Psoas muscle (tissue), 8 donors: ENCODE data around the gene HOXB4. TPM values are rescaled to one million over a fixed set of nuclear protein-coding genes. Genes with fewer than 3 reads are reported as not detected.

ENCODE experiments used
- ATAC-seq, 4 donors: fragments of 200-7000 bp; cut with Tn5 transposase; one replicate each; pipeline ENCODE4 v1.9.1; 2020; ENCODE audit warnings: moderate library complexity in 3 of 4, mild to moderate bottlenecking in 2 of 4
- DNase-seq, 2 donors: peaks; one replicate each; pipeline ENCODE4 v3.0.0-alpha.2; 2020
- H3K27ac ChIP-seq: fragments of 200-600 bp; one replicate; pipeline ENCODE4 v1.8.0; 2022
- H3K27me3 ChIP-seq, 3 donors: fragments of 200-600 bp in 1 of 3; one replicate each; pipeline versions ENCODE4 v1.6.1 to v1.8.0; 2013 to 2022; ENCODE audit warnings: low read length in 2 of 3, mild to moderate bottlenecking in 2 of 3, moderate library complexity in 1 of 3; ENCODE audit not compliant: insufficient read depth in 3 of 3
- H3K36me3 ChIP-seq, 2 donors: fragments of 200-600 bp in 1 of 2; one replicate each; pipeline versions ENCODE4 v1.6.1 to v1.8.0; 2013 to 2022; ENCODE audit warnings: low read depth in 1 of 2, mild to moderate bottlenecking in 1 of 2, moderate library complexity in 1 of 2; ENCODE audit not compliant: insufficient read depth in 1 of 2
- H3K4me1 ChIP-seq: fragments of 200-600 bp; one replicate; pipeline ENCODE4 v1.8.0; 2022
- H3K4me3 ChIP-seq: fragments of 200-600 bp; one replicate; pipeline ENCODE4 v1.8.0; 2022; ENCODE audit warnings: mild to moderate bottlenecking
- H3K9me3 ChIP-seq: fragments of 200-600 bp; one replicate; pipeline ENCODE4 v1.8.0; 2022
- WGBS, 3 donors: extraction: QIAGEN DNeasy Blood & Tissue Kit; methylation state at CpG; one replicate each; pipeline versions ENCODE4 v1.1.6 to v1.1.7; 2013; 5-methylcytosine and 5-hydroxymethylcytosine counted together
- intact Hi-C, 2 donors: fragments of 100-400 bp; cut with DNase I; formaldehyde crosslinking; loops; one replicate each; pipeline versions ENCODE4 v1.11.0 to v1.14.2; 2022
- polyA plus RNA-seq, 3 donors: library from polyadenylated mRNA; stranded (reverse); fragments of 200-250 nt; gene quantifications; one replicate each; pipeline ENCODE4 v1.2.3, GENCODE V29; 2013
- total RNA-seq, 4 donors: library from RNA; stranded (reverse); fragmentation: NEBNext Ultra II Directional in 2 of 4; extraction: Animal tissue kit (Norgen Biotek cat#: 25700) in 2 of 4; gene quantifications; one replicate each; pipeline versions ENCODE4 v1.2.1 to v1.2.4, GENCODE V29; 2021 to 2023
- TF ChIP-seq, protein P1 (sequence below): fragments of 200-600 bp; IDR thresholded peaks from one replicate; pipeline ENCODE4 v1.8.0; 2022; ENCODE audit warnings: antibody characterized with exemption
- donor health status: healthy with polysubstance abuse.
- donor health status: DM: no; HTN: no; CAD: no; lungs with moderate emphysema.
- donor health status: Bipolar disorder and iron deficiency.
- donor health status: healthy.
- donor health status: DM: yes; HTN: yes; CAD: no.
- donor health status: DM: no; HTN: no; CAD: no.
- donor health status: DM: no; HTN: no; CAD: no.
- donor health status: DM: yes; HTN: yes; CAD: no.

Gene HOXB4
- total and polyA plus RNA-seq, 7 donors, result 0.38 to 4.0 (median 0.89) TPM

GRCh38 chr17:48528936-48529682 is 49.0 kb downstream of the HOXB4 start:
- no peak overlapping the region for H3K4me3 ChIP-seq
- ATAC-seq (no peak), DNase-seq (no peak)
- WGBS, 3 donors, result 89 to 93% (median 93%) methylated on average over 11 of the region's 11 CpGs
- H3K4me1 ChIP-seq, result no peaks in the 10 kb centered on the region
- intact Hi-C loops, result no loop called here
- TF ChIP-seq, protein P1, sequence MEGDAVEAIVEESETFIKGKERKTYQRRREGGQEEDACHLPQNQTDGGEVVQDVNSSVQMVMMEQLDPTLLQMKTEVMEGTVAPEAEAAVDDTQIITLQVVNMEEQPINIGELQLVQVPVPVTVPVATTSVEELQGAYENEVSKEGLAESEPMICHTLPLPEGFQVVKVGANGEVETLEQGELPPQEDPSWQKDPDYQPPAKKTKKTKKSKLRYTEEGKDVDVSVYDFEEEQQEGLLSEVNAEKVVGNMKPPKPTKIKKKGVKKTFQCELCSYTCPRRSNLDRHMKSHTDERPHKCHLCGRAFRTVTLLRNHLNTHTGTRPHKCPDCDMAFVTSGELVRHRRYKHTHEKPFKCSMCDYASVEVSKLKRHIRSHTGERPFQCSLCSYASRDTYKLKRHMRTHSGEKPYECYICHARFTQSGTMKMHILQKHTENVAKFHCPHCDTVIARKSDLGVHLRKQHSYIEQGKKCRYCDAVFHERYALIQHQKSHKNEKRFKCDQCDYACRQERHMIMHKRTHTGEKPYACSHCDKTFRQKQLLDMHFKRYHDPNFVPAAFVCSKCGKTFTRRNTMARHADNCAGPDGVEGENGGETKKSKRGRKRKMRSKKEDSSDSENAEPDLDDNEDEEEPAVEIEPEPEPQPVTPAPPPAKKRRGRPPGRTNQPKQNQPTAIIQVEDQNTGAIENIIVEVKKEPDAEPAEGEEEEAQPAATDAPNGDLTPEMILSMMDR, result no peak
- H3K36me3 ChIP-seq, result no peaks in the 10 kb centered on the region
- peaks cover 0 to 28% (median 7%) of the 10 kb centered on the region in 3 donors for H3K27me3 ChIP-seq
- no peaks in the 10 kb centered on the region for H3K9me3 ChIP-seq
- H3K27ac ChIP-seq, result no peak overlapping the region

- Histone ChIP-seq H3K36me3 (no peaks in the 10 kb centered on the region), H3K4me3 (no peak overlapping the region), H3K27me3 (peaks cover 0 to 28% (median 7%) of the 10 kb centered on the region in 3 donors), H3K4me1 (no peaks in the 10 kb centered on the region), H3K9me3 (no peaks in the 10 kb centered on the region), H3K27ac (no peak overlapping the region)
- TF ChIP-seq, protein P1, result no peak
- ATAC-seq (no peak), DNase-seq (no peak)
- intact Hi-C loops, result no loop called here
- 61 to 70% (median 67%) methylated on average over 7 of the region's 7 CpGs for WGBS, 3 donors
These were observed 49.8 kb downstream of the HOXB4 start for GRCh38 chr17:48528153-48528935.

- no peaks in the 10 kb centered on the region for H3K4me1 ChIP-seq
- no peak overlapping the region for H3K4me3 ChIP-seq
- H3K36me3 ChIP-seq, result no peaks in the 10 kb centered on the region
- intact Hi-C loops, result no loop called here
- no peaks in the 10 kb centered on the region for H3K9me3 ChIP-seq
- H3K27me3 ChIP-seq, result peaks cover 0 to 28% (median 7%) of the 10 kb centered on the region in 3 donors
- no peak overlapping the region for H3K27ac ChIP-seq
- TF ChIP-seq, protein P1, result no peak
- ATAC-seq (no peak), DNase-seq (no peak)
- WGBS, 3 donors, result 62 to 75% (median 65%) methylated on average over 13 to 14 of the region's 14 CpGs
These were observed 50.6 kb downstream of the HOXB4 start for GRCh38 chr17:48527547-48527932.

GRCh38 chr17:48526608-48527546 is 51.3 kb downstream of the HOXB4 start:
- H3K4me3 ChIP-seq, result peak overlapping the region; percentile 38
- TF ChIP-seq, protein P1, result no peak
- H3K27me3 ChIP-seq, result peaks cover 0 to 28% (median 7%) of the 10 kb centered on the region in 3 donors
- ATAC-seq (no peak), DNase-seq (peak in 1 of 2 donors; percentile 48)
- intact Hi-C loops, result no loop called here
- no peaks in the 10 kb centered on the region for H3K9me3 ChIP-seq
- no peak overlapping the region for H3K27ac ChIP-seq
- no peaks in the 10 kb centered on the region for H3K4me1 ChIP-seq
- H3K36me3 ChIP-seq, result no peaks in the 10 kb centered on the region
- WGBS, 3 donors, result 42 to 44% (median 42%) methylated on average over 45 to 59 of the region's 59 CpGs

Other genes starting within 250 kb of the HOXB4 start
- 1 to 10 TPM in 1 of 4 donors, under 1 TPM in 2, not detected in 1; 0.42 to 1.0 (median 0.44) TPM for gene SKAP1, start 148.1 kb downstream of the HOXB4 start, total RNA-seq
- gene SKAP1, start 148.1 kb downstream of the HOXB4 start, polyA plus RNA-seq, result under 1 TPM in 2 of 3 donors, not detected in 1; 0.09 to 0.12 TPM
- gene HOXB1, start 47.3 kb downstream of the HOXB4 start, total RNA-seq, result not detected
- not detected for gene HOXB1, start 47.3 kb downstream of the HOXB4 start, polyA plus RNA-seq
- 10 to 100 TPM in 1 of 4 donors, 1 to 10 TPM in 3; 3.1 to 12.9 (median 6.5) TPM for gene HOXB2, start 33.2 kb downstream of the HOXB4 start, total RNA-seq
- 1 to 10 TPM; 4.6 to 5.0 (median 5.0) TPM for gene HOXB2, start 33.2 kb downstream of the HOXB4 start, polyA plus RNA-seq
- 1 to 10 TPM; 1.5 to 8.8 (median 1.9) TPM for gene HOXB3, start 11.9 kb upstream of the HOXB4 start, total RNA-seq
- 1 to 10 TPM in 2 of 3 donors, under 1 TPM in 1; 0.96 to 1.5 (median 1.4) TPM for gene HOXB3, start 11.9 kb upstream of the HOXB4 start, polyA plus RNA-seq
- under 1 TPM in 3 of 4 donors, not detected in 1; 0.17 to 0.71 (median 0.24) TPM for gene HOXB5, start 15.4 kb upstream of the HOXB4 start, total RNA-seq
- under 1 TPM; 0.03 to 0.30 (median 0.17) TPM for gene HOXB5, start 15.4 kb upstream of the HOXB4 start, polyA plus RNA-seq
- 1 to 10 TPM in 2 of 4 donors, under 1 TPM in 2; 0.66 to 3.3 (median 1.2) TPM for gene HOXB6, start 26.6 kb upstream of the HOXB4 start, total RNA-seq
- 1 to 10 TPM in 2 of 3 donors, under 1 TPM in 1; 0.80 to 1.6 (median 1.2) TPM for gene HOXB6, start 26.6 kb upstream of the HOXB4 start, polyA plus RNA-seq
- gene HOXB7, start 32.7 kb upstream of the HOXB4 start, total RNA-seq, result 1 to 10 TPM in 3 of 4 donors, under 1 TPM in 1; 0.85 to 2.0 (median 1.2) TPM
- 1 to 10 TPM; 1.6 to 3.0 (median 2.8) TPM for gene HOXB7, start 32.7 kb upstream of the HOXB4 start, polyA plus RNA-seq
- not detected for gene HOXB8, start 36.9 kb upstream of the HOXB4 start, total RNA-seq
- under 1 TPM; 0.05 to 0.10 (median 0.08) TPM for gene HOXB8, start 36.9 kb upstream of the HOXB4 start, polyA plus RNA-seq
- not detected for gene HOXB9, start 48.0 kb upstream of the HOXB4 start, total RNA-seq
- gene HOXB9, start 48.0 kb upstream of the HOXB4 start, polyA plus RNA-seq, result under 1 TPM; 0.01 to 0.10 (median 0.03) TPM
- gene PRAC1, start 144.2 kb upstream of the HOXB4 start, total RNA-seq, result not detected
- gene PRAC1, start 144.2 kb upstream of the HOXB4 start, polyA plus RNA-seq, result not detected
- not detected for gene PRAC2, start 144.8 kb upstream of the HOXB4 start, total RNA-seq
- gene PRAC2, start 144.8 kb upstream of the HOXB4 start, polyA plus RNA-seq, result not detected
- gene HOXB13, start 150.4 kb upstream of the HOXB4 start, total RNA-seq, result not detected
- gene HOXB13, start 150.4 kb upstream of the HOXB4 start, polyA plus RNA-seq, result not detected
- gene TTLL6, start 238.9 kb upstream of the HOXB4 start, total RNA-seq, result not detected
- gene TTLL6, start 238.9 kb upstream of the HOXB4 start, polyA plus RNA-seq, result under 1 TPM in 2 of 3 donors, not detected in 1; 0.03 to 0.05 TPM